GM12873 (cell line): ENCODE results near the gene CABP7.

Source experiments
- TF ChIP-seq, protein P1 (sequence below): IDR thresholded peaks from 2 replicates; pipeline ENCODE4 v1.5.1; 2012; ENCODE audit warnings: low read depth, mild to moderate bottlenecking, moderate library complexity, low read length, control low read depth; ENCODE audit not compliant: insufficient read depth; ENCODE audit errors: missing control alignments

The CABP7 gene

DNA sequence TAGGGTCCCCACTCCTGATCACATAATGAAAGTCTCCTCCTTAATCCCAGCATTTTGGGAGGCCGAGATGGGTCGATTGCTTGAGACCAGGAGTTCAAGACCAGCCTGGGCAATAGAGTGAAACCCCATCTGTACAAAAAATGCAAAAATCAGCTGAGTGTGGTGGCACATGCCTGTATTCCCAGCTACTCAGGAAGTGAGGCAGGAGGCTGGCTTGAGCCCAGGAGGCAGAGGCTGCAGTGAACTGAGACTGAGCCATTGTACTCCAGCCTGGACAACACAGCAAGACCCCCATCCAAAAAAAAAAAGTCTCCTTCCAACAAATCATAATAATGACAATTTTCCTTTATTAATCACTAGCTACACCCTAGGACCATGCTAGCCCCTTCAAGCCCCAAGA is 31.9 kb downstream of the CABP7 start:
- TF ChIP-seq, protein P1, sequence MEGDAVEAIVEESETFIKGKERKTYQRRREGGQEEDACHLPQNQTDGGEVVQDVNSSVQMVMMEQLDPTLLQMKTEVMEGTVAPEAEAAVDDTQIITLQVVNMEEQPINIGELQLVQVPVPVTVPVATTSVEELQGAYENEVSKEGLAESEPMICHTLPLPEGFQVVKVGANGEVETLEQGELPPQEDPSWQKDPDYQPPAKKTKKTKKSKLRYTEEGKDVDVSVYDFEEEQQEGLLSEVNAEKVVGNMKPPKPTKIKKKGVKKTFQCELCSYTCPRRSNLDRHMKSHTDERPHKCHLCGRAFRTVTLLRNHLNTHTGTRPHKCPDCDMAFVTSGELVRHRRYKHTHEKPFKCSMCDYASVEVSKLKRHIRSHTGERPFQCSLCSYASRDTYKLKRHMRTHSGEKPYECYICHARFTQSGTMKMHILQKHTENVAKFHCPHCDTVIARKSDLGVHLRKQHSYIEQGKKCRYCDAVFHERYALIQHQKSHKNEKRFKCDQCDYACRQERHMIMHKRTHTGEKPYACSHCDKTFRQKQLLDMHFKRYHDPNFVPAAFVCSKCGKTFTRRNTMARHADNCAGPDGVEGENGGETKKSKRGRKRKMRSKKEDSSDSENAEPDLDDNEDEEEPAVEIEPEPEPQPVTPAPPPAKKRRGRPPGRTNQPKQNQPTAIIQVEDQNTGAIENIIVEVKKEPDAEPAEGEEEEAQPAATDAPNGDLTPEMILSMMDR, result no peak

DNA sequence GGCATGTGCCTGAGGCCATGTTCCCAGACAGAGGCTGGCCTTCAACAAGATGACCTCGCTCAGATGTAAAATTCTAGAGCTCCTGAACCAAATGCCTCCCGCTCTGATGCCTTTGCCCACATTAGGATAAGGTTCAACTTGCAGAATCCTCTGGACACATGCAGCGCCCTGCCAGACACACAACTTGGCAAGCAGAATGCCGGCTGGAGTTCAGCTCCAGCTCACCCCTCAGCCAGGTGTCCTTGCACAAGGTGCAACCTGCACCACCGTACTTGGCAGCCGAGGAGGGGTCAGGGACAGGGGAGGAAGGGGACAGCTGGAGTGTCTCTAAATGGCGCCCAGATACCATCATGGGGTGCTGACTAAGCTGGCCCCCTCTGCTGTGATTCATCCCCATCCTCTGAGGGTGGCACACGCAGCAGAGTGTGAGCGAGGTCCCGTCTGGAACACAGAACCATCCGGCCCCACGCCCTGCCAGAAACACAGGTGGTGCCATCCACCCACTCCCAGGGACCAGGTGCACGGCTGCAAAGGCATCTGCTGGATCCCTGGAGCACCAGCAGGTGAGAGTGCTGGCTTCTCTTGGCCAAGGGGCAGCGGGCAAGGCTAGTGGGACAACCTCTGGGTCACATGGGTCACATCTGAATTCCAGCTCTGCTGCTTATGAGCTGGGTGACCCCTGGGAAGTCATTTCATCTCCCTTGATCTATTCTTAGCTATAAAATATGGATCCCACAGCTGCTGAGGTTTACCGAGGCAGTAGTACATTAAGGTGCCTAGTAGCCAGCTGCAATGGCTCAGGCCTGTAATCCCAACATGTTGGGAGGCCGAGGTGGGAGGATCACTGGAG is 34.2 kb downstream of the CABP7 start:
- TF ChIP-seq, protein P1, result no peak

DNA sequence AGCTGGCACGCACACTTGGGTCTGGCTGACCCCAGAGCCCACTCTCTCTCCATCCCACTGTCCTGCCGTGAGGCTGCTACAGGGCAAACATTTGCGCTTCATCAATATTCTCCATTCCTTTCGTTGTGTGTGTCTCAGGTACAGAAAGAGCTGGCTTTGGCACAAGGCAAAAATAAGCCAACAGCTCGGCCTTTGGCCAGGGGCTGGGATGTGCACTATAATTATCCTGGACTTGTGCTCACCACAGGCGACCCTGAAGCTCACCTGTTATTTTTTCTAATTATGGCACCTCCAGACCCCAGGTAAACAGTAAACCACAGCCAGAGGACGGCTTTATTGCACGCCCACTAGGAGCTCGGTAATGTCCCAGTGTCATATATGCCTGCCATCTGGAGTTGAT is 36.1 kb downstream of the CABP7 start:
- TF ChIP-seq, protein P1, result no peak

- TF ChIP-seq, protein P1, result no peak
Measured at GRCh38 chr22:29756341-29756740, 36.5 kb downstream of the CABP7 start.

DNA sequence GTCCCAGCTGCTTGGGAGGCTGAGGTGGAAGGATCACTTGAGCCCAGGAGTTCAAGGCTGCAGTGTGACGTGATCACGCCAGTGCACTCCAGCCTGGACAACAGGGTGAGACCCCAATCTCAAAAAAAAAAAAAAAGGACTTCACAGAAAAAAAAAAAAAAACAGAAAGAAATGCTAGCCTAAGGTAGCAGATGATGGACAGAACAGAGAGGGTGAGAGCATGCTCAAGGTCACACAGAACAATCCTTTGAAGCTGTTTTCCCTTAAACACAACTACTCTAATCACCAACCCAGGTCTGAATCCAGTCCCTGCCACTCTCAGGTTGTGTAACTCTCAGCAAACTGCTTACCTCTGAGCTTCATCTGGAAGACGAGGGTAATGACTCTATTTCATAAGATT is 37.3 kb downstream of the CABP7 start:
- TF ChIP-seq, protein P1, result no peak

GRCh38 chr22:29758068-29758622 is 38.3 kb downstream of the CABP7 start:
- TF ChIP-seq, protein P1, result no peak

DNA sequence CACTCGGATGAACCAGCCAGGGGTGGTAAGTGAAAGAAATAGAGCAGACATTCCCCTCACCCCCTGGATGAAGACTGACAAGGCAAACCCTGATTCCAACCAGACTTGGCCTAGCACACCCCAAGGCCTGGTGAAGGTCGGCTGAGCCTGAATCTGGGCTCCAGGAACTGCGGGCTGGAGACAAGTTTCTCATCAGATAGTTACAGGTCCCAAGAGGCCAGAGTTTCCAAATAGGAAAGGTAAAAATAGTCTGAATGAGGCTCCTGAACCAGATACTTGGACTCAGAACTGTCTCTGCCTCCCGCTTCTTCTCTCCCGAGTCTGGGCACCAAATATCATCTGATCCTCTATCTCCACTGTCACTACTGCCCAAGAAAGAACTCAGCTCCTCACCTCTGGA is 39.2 kb downstream of the CABP7 start:
- TF ChIP-seq, protein P1, result no peak
